Mucosa of rectum (tissue), 2 donors: ENCODE results near the gene ABCC2.
"Not testable (repeated sequence)": the region's sequence is repeated elsewhere in the genome, so short reads cannot be mapped to it uniquely, and the experiment has no call there.

Experiments used
- H3K27ac ChIP-seq, 2 donors: one replicate each; pipeline ENCODE4 v1.7.0; 2013; ENCODE audit warnings: inconsistent platforms in 2 of 2, low read depth in 2 of 2, low read length in 2 of 2
- H3K27me3 ChIP-seq, 2 donors: one replicate each; pipeline ENCODE4 v1.7.0; 2013; ENCODE audit warnings: low read length in 2 of 2; ENCODE audit not compliant: control insufficient read depth in 2 of 2, insufficient read depth in 2 of 2
- H3K36me3 ChIP-seq, 2 donors: one replicate each; pipeline ENCODE4 v1.7.0; 2013; ENCODE audit warnings: low read length in 2 of 2; ENCODE audit not compliant: control insufficient read depth in 2 of 2, insufficient read depth in 2 of 2
- H3K4me1 ChIP-seq, 2 donors: one replicate each; pipeline ENCODE4 v1.7.0; 2013; ENCODE audit warnings: low read length in 2 of 2, mild to moderate bottlenecking in 1 of 2; ENCODE audit not compliant: control insufficient read depth in 2 of 2, insufficient read depth in 2 of 2
- H3K4me3 ChIP-seq, 2 donors: one replicate each; pipeline ENCODE4 v1.7.0; 2013; ENCODE audit warnings: low read length in 2 of 2
- H3K9ac ChIP-seq, 2 donors: one replicate each; pipeline ENCODE4 v1.7.0; 2013; ENCODE audit warnings: low read length in 2 of 2, low read depth in 1 of 2, mild to moderate bottlenecking in 1 of 2
- H3K9me3 ChIP-seq, 2 donors: one replicate each; pipeline ENCODE4 v1.7.0; 2013; ENCODE audit warnings: low read length in 2 of 2; ENCODE audit not compliant: control insufficient read depth in 2 of 2
- donor health status: healthy.
- donor health status: Normal muscosa, but diverticular disease.

ABCC2 gene

GRCh38 chr10:99860466-99860865 lies 78.0 kb downstream of the ABCC2 start:
- no peak overlapping the region for H3K27ac ChIP-seq
- H3K9ac ChIP-seq: no peak overlapping the region
- H3K27me3 ChIP-seq: no peaks in the 10 kb centered on the region
- no peaks in the 10 kb centered on the region for H3K36me3 ChIP-seq
- H3K9me3 ChIP-seq: no peaks in the 10 kb centered on the region
- H3K4me3 ChIP-seq: no peak overlapping the region
- no peaks in the 10 kb centered on the region for H3K4me1 ChIP-seq

GRCh38 chr10:99863535-99864240 lies 81.2 kb downstream of the ABCC2 start:
- H3K36me3 ChIP-seq, H3K9ac ChIP-seq, H3K27me3 ChIP-seq, H3K4me1 ChIP-seq, H3K4me3 ChIP-seq, H3K9me3 ChIP-seq, H3K27ac ChIP-seq: not testable (repeated sequence)

GRCh38 chr10:99867250-99867649 lies 84.8 kb downstream of the ABCC2 start:
- H3K27me3 ChIP-seq, H3K27ac ChIP-seq, H3K9ac ChIP-seq, H3K4me3 ChIP-seq, H3K9me3 ChIP-seq, H3K36me3 ChIP-seq, H3K4me1 ChIP-seq: not testable (repeated sequence)

- Histone ChIP-seq H3K9me3 (no peaks in the 10 kb centered on the region), H3K27ac (no peak overlapping the region), H3K4me1 (no peaks in the 10 kb centered on the region), H3K9ac (no peak overlapping the region), H3K4me3 (no peak overlapping the region), H3K27me3 (no peaks in the 10 kb centered on the region), H3K36me3 (peaks cover 0 to 4% of the 10 kb centered on the region in 2 donors)
Observed at GRCh38 chr10:99869581-99870122, 87.2 kb downstream of the ABCC2 start.

- H3K4me3 ChIP-seq: no peak overlapping the region
- H3K27ac ChIP-seq: no peak overlapping the region
- H3K36me3 ChIP-seq: peaks cover 0 to 4% of the 10 kb centered on the region in 2 donors
- no peaks in the 10 kb centered on the region for H3K27me3 ChIP-seq
- no peaks in the 10 kb centered on the region for H3K9me3 ChIP-seq
- no peak overlapping the region for H3K9ac ChIP-seq
- no peaks in the 10 kb centered on the region for H3K4me1 ChIP-seq
Observed at GRCh38 chr10:99870123-99870730, 87.8 kb downstream of the ABCC2 start.

GRCh38 chr10:99872367-99873162 lies 90.1 kb downstream of the ABCC2 start:
- no peaks in the 10 kb centered on the region for H3K4me1 ChIP-seq
- H3K9me3 ChIP-seq: no peaks in the 10 kb centered on the region
- H3K36me3 ChIP-seq: peaks cover 18 to 23% of the 10 kb centered on the region in 2 donors
- no peak overlapping the region for H3K9ac ChIP-seq
- H3K4me3 ChIP-seq: no peak overlapping the region
- H3K27ac ChIP-seq: no peak overlapping the region
- no peaks in the 10 kb centered on the region for H3K27me3 ChIP-seq

- Histone ChIP-seq H3K9me3 (no peaks in the 10 kb centered on the region), H3K36me3 (peaks cover 25 to 35% of the 10 kb centered on the region in 2 donors), H3K4me3 (no peak overlapping the region), H3K4me1 (no peaks in the 10 kb centered on the region), H3K27me3 (no peaks in the 10 kb centered on the region), H3K27ac (no peak overlapping the region), H3K9ac (no peak overlapping the region)
Observed at GRCh38 chr10:99873846-99874245, 91.4 kb downstream of the ABCC2 start.

GRCh38 chr10:99874341-99875085 lies 92.1 kb downstream of the ABCC2 start:
- no peaks in the 10 kb centered on the region for H3K27me3 ChIP-seq
- peaks cover 27 to 38% of the 10 kb centered on the region in 2 donors for H3K36me3 ChIP-seq
- H3K27ac ChIP-seq: no peak overlapping the region
- H3K4me1 ChIP-seq: no peaks in the 10 kb centered on the region
- no peaks in the 10 kb centered on the region for H3K9me3 ChIP-seq
- no peak overlapping the region for H3K9ac ChIP-seq
- no peak overlapping the region for H3K4me3 ChIP-seq

- Histone ChIP-seq H3K4me1 (no peaks in the 10 kb centered on the region), H3K9ac (no peak overlapping the region), H3K9me3 (no peaks in the 10 kb centered on the region), H3K27ac (no peak overlapping the region), H3K36me3 (peaks cover 36 to 47% of the 10 kb centered on the region in 2 donors), H3K4me3 (no peak overlapping the region), H3K27me3 (no peaks in the 10 kb centered on the region)
Observed at GRCh38 chr10:99875473-99875872, 93.0 kb downstream of the ABCC2 start.
